T-helper 1 cell treated with Interleukin-12 subunit alpha and Interleukin-12 subunit beta and Interleukin-4 antibody, amounts not matched to agents 30 μg/mL and 1 μg/mL, for 36 hours (primary cell): ENCODE data around the gene LYSMD1.
"Not testable (repeated sequence)": the region's sequence is repeated elsewhere in the genome, so short reads cannot be mapped to it uniquely, and the experiment has no call there.

Experiments
- H3K27ac Mint-ChIP-seq: one replicate; pipeline ENCODE4 v1.8.0; 2021; ENCODE audit warnings: mild to moderate bottlenecking, mixed read lengths
- H3K27me3 Mint-ChIP-seq: one replicate; pipeline ENCODE4 v1.8.0; 2021; ENCODE audit warnings: low read depth, mixed read lengths
- H3K36me3 Mint-ChIP-seq: one replicate; pipeline ENCODE4 v1.8.0; 2021; ENCODE audit warnings: low read depth, mixed read lengths
- H3K4me1 Mint-ChIP-seq: one replicate; pipeline ENCODE4 v1.8.0; 2021; ENCODE audit warnings: low read depth, mixed read lengths
- H3K4me3 Mint-ChIP-seq: one replicate; pipeline ENCODE4 v1.8.0; 2021; ENCODE audit warnings: mild to moderate bottlenecking, moderate library complexity, mixed read lengths
- H3K9me3 Mint-ChIP-seq: one replicate; pipeline ENCODE4 v1.8.0; 2021; ENCODE audit warnings: mixed read lengths

Gene LYSMD1

GRCh38 chr1:151192047-151192446 lies 26.3 kb upstream of the LYSMD1 start:
- Mint-ChIP-seq H3K4me3 (no peak overlapping the region), H3K27me3 (peaks cover 4% of the 10 kb centered on the region), H3K4me1 (peaks cover 18% of the 10 kb centered on the region), H3K27ac (no peak overlapping the region), H3K36me3 (peaks cover 3% of the 10 kb centered on the region), H3K9me3 (no peaks in the 10 kb centered on the region)

- Mint-ChIP-seq H3K27me3 (peaks cover 4% of the 10 kb centered on the region), H3K4me1 (peaks cover 16% of the 10 kb centered on the region), H3K4me3 (peak within 1 kb of the TSS; percentile 96), H3K9me3 (no peaks in the 10 kb centered on the region), H3K36me3 (peaks cover 7% of the 10 kb centered on the region), H3K27ac (peak within 1 kb of the TSS; percentile 92)
These were observed 24.1 kb upstream of the LYSMD1 start, which contains the start of gene VPS72 for GRCh38 chr1:151189637-151190445. Gene VPS72 (minus strand): TSS chr1:151190197. CDS start chr1:151190121, 76 bp downstream.

GRCh38 chr1:151188667-151189066 lies 23.0 kb upstream of the LYSMD1 start:
- not testable (repeated sequence) for H3K27me3 Mint-ChIP-seq, H3K9me3 Mint-ChIP-seq
- Mint-ChIP-seq H3K36me3 (peaks cover 14% of the 10 kb centered on the region), H3K27ac (peak overlapping the region; percentile 22), H3K4me3 (peak overlapping the region; percentile 96), H3K4me1 (peaks cover 16% of the 10 kb centered on the region)

- peaks cover 19% of the 10 kb centered on the region for H3K4me1 Mint-ChIP-seq
- H3K36me3 Mint-ChIP-seq, result peaks cover 24% of the 10 kb centered on the region
- no peaks in the 10 kb centered on the region for H3K9me3 Mint-ChIP-seq
- no peaks in the 10 kb centered on the region for H3K27me3 Mint-ChIP-seq
- H3K27ac Mint-ChIP-seq, result no peak overlapping the region
- no peak overlapping the region for H3K4me3 Mint-ChIP-seq
These were observed 21.5 kb upstream of the LYSMD1 start for GRCh38 chr1:151187205-151187604.

GRCh38 chr1:151184211-151184610 lies 18.5 kb upstream of the LYSMD1 start:
- Mint-ChIP-seq H3K4me1 (peaks cover 14% of the 10 kb centered on the region), H3K9me3 (no peaks in the 10 kb centered on the region), H3K4me3 (no peak overlapping the region), H3K27me3 (no peaks in the 10 kb centered on the region), H3K36me3 (peaks cover 37% of the 10 kb centered on the region), H3K27ac (no peak overlapping the region)

GRCh38 chr1:151176514-151177045 lies 10.9 kb upstream of the LYSMD1 start:
- peaks cover 3% of the 10 kb centered on the region for H3K4me1 Mint-ChIP-seq
- H3K36me3 Mint-ChIP-seq, result peaks cover 53% of the 10 kb centered on the region
- H3K27ac Mint-ChIP-seq, result no peak overlapping the region
- H3K27me3 Mint-ChIP-seq, result no peaks in the 10 kb centered on the region
- no peaks in the 10 kb centered on the region for H3K9me3 Mint-ChIP-seq
- H3K4me3 Mint-ChIP-seq, result no peak overlapping the region

GRCh38 chr1:151175863-151176262 lies 10.2 kb upstream of the LYSMD1 start, which contains the start of gene TMOD4:
Gene TMOD4 (minus strand): TSS chr1:151175981. CDS start chr1:151174875, 1,106 bp downstream.
- Mint-ChIP-seq H3K4me3 (no peak within 1 kb of the TSS), H3K4me1 (peaks cover 3% of the 10 kb centered on the region), H3K27me3 (no peaks in the 10 kb centered on the region), H3K27ac (no peak within 1 kb of the TSS), H3K9me3 (no peaks in the 10 kb centered on the region), H3K36me3 (peaks cover 47% of the 10 kb centered on the region)

GRCh38 chr1:151175041-151175741 lies 9.5 kb upstream of the LYSMD1 start:
- Mint-ChIP-seq H3K27ac (no peak overlapping the region), H3K9me3 (no peaks in the 10 kb centered on the region), H3K36me3 (peaks cover 49% of the 10 kb centered on the region), H3K27me3 (no peaks in the 10 kb centered on the region), H3K4me1 (peaks cover 3% of the 10 kb centered on the region), H3K4me3 (no peak overlapping the region)

- no peaks in the 10 kb centered on the region for H3K9me3 Mint-ChIP-seq
- peaks cover 7% of the 10 kb centered on the region for H3K4me1 Mint-ChIP-seq
- no peak overlapping the region for H3K27ac Mint-ChIP-seq
- no peak overlapping the region for H3K4me3 Mint-ChIP-seq
- peaks cover 49% of the 10 kb centered on the region for H3K36me3 Mint-ChIP-seq
- no peaks in the 10 kb centered on the region for H3K27me3 Mint-ChIP-seq
These were observed 5.5 kb upstream of the LYSMD1 start for GRCh38 chr1:151171190-151171589.

GRCh38 chr1:151167116-151167515 lies 1.4 kb upstream of the LYSMD1 start:
- peaks cover 31% of the 10 kb centered on the region for H3K4me1 Mint-ChIP-seq
- peak overlapping the region; percentile 29 for H3K27ac Mint-ChIP-seq
- H3K36me3 Mint-ChIP-seq, result peaks cover 43% of the 10 kb centered on the region
- H3K27me3 Mint-ChIP-seq, result no peaks in the 10 kb centered on the region
- peak overlapping the region; percentile 96 for H3K4me3 Mint-ChIP-seq
- no peaks in the 10 kb centered on the region for H3K9me3 Mint-ChIP-seq

GRCh38 chr1:151166505-151166956 lies 829 bp upstream of the LYSMD1 start:
- Mint-ChIP-seq H3K9me3 (no peaks in the 10 kb centered on the region), H3K27me3 (no peaks in the 10 kb centered on the region), H3K4me3 (peak overlapping the region; percentile 96), H3K27ac (peak overlapping the region; percentile 93), H3K4me1 (peaks cover 37% of the 10 kb centered on the region), H3K36me3 (peaks cover 41% of the 10 kb centered on the region)

GRCh38 chr1:151165281-151165737 lies 393 bp downstream of the LYSMD1 start:
- H3K4me3 Mint-ChIP-seq, result peak overlapping the region; percentile 96
- peaks cover 41% of the 10 kb centered on the region for H3K4me1 Mint-ChIP-seq
- peaks cover 37% of the 10 kb centered on the region for H3K36me3 Mint-ChIP-seq
- no peaks in the 10 kb centered on the region for H3K9me3 Mint-ChIP-seq
- no peaks in the 10 kb centered on the region for H3K27me3 Mint-ChIP-seq
- H3K27ac Mint-ChIP-seq, result peak overlapping the region; percentile 93

- no peaks in the 10 kb centered on the region for H3K9me3 Mint-ChIP-seq
- H3K4me1 Mint-ChIP-seq, result peaks cover 42% of the 10 kb centered on the region
- peaks cover 38% of the 10 kb centered on the region for H3K36me3 Mint-ChIP-seq
- H3K27me3 Mint-ChIP-seq, result no peaks in the 10 kb centered on the region
- H3K4me3 Mint-ChIP-seq, result peak overlapping the region; percentile 96
- peak overlapping the region; percentile 93 for H3K27ac Mint-ChIP-seq
These were observed 896 bp downstream of the LYSMD1 start for GRCh38 chr1:151164732-151165280.

GRCh38 chr1:151159373-151159772 lies 6.3 kb downstream of the LYSMD1 start:
- H3K27ac Mint-ChIP-seq, result peak overlapping the region; percentile 82
- H3K4me1 Mint-ChIP-seq, result peaks cover 61% of the 10 kb centered on the region
- H3K36me3 Mint-ChIP-seq, result peaks cover 35% of the 10 kb centered on the region

More at GRCh38 chr1:151159373-151159772, 6.3 kb downstream of the LYSMD1 start:
- H3K9me3 Mint-ChIP-seq, result no peaks in the 10 kb centered on the region
- no peaks in the 10 kb centered on the region for H3K27me3 Mint-ChIP-seq
- H3K4me3 Mint-ChIP-seq, result peak overlapping the region; percentile 41
